IMR-90 (cell line): ENCODE data around the gene ZBTB44.

Source experiments
- CTCF ChIP-seq: conservative IDR thresholded peaks from 2 replicates; pipeline ENCODE4 v1.5.1; 2012; ENCODE audit warnings: mild to moderate bottlenecking, low read depth, low read length, improper control_type of control experiment
- RAD21 ChIP-seq: IDR thresholded peaks from 2 replicates; pipeline ENCODE4 v1.6.1; 2012; ENCODE audit warnings: low read length, improper control_type of control experiment
- SMC3 ChIP-seq: fragments of 150-350 bp; IDR thresholded peaks from 2 replicates; pipeline ENCODE4 v1.6.1; 2016; ENCODE audit warnings: low read depth, mild to moderate bottlenecking, antibody characterized with exemption, low read length, moderate library complexity

GRCh38 chr11:130337281-130338089 is 22.8 kb upstream of the ZBTB44 start:
- TF ChIP-seq CTCF (no peak), RAD21 (no peak), SMC3 (no peak)
